Ovary (tissue), 9 donors: ENCODE measurements around the gene MICOS13. TPM values are rescaled to one million over a fixed set of nuclear protein-coding genes. Genes with fewer than 3 reads are reported as not detected.

Source experiments
- DNase-seq, 5 donors: peaks; one replicate each; pipeline ENCODE4 v3.0.0-alpha.2; 2019 to 2020
- H3K27ac ChIP-seq, 2 donors: fragments of 200-600 bp; one replicate each; pipeline versions ENCODE4 v1.5.1 to v1.8.0; 2019 to 2022
- H3K27me3 ChIP-seq: fragments of 200-600 bp; one replicate; pipeline ENCODE4 v1.8.0; 2022
- H3K36me3 ChIP-seq: fragments of 200-600 bp; sonication (generic); one replicate; pipeline ENCODE4 v1.5.1; 2019
- H3K4me1 ChIP-seq: one replicate; pipeline ENCODE4 v1.8.1; 2013; ENCODE audit warnings: mild to moderate bottlenecking, moderate library complexity; ENCODE audit not compliant: insufficient read depth
- H3K4me3 ChIP-seq: fragments of 200-600 bp; sonication (generic); one replicate; pipeline ENCODE4 v1.5.1; 2017
- H3K9me3 ChIP-seq, 2 donors: fragments of 200-600 bp in 1 of 2; sonication (generic) in 1 of 2; one replicate each; pipeline versions ENCODE4 v1.5.1 to v1.8.1; 2013 to 2019; ENCODE audit warnings: mild to moderate bottlenecking in 1 of 2, moderate library complexity in 1 of 2
- CTCF ChIP-seq, 3 donors: fragments of 450-650 bp in 2 of 3; fragments of 200-600 bp in 1 of 3; IDR thresholded peaks; one replicate each; pipeline versions ENCODE4 v1.5.1 to v1.8.0; 2016 to 2022; ENCODE audit warnings: antibody characterized with exemption in 3 of 3, mild to moderate bottlenecking in 1 of 3
- EP300 ChIP-seq: sonication (generic); formaldehyde crosslinking; IDR thresholded peaks from one replicate; pipeline ENCODE4 v1.6.1; 2017; ENCODE audit warnings: antibody characterized with exemption
- POLR2A ChIP-seq: fragments of 450-650 bp; IDR thresholded peaks from one replicate; pipeline ENCODE4 v1.6.1; 2017; ENCODE audit warnings: antibody characterized with exemption, mild to moderate bottlenecking, moderate library complexity
- WGBS, 3 donors: extraction: QIAGEN DNeasy Blood & Tissue Kit in 1 of 3; methylation state at CpG; one replicate each; pipeline versions ENCODE4 v1.1.5 to v1.1.7; 2013 to 2017; 5-methylcytosine and 5-hydroxymethylcytosine counted together
- intact Hi-C, 4 donors: fragments of 100-400 bp; cut with DNase I; formaldehyde crosslinking; loops; one replicate each; pipeline versions ENCODE4 v1.11.0 to v1.15.1; 2022 to 2023
- polyA plus RNA-seq, 2 donors: library from polyadenylated mRNA; stranded (reverse); fragments of 200-250 nt in 1 of 2; fragments of 350-450 nt in 1 of 2; fragmentation: Illumina TruSeq in 1 of 2; extraction: RNeasy Lipid Tissue Mini Kit (QIAGEN cat#74804) in 1 of 2; gene quantifications; one replicate each; pipeline ENCODE4 v1.2.3, GENCODE V29; 2013 to 2014
- total RNA-seq, 7 donors: library from RNA; depleted of rRNA in 2 of 7; stranded (reverse); fragments of >200 nt in 2 of 7; fragmentation: NEBNext Ultra II Directional in 3 of 7; extraction: Animal tissue kit (Norgen Biotek cat#: 25700) in 3 of 7; gene quantifications; one replicate each; pipeline versions ENCODE4 v1.1.0 to v1.2.4, GENCODE V29; 2016 to 2023
- donor health status: DM: no; HTN: no; CAD: no; lungs with moderate emphysema.
- donor health status: DM: no; HTN: no; CAD: no.
- donor health status: Bipolar disorder and iron deficiency.
- donor health status: DM: yes; HTN: yes; CAD: no.
- donor health status: DM: no; HTN: no; CAD: no.
- donor health status: DM: yes; HTN: yes; CAD: no.

The MICOS13 gene
- total and polyA plus RNA-seq, 9 donors = 5.2 to 48.7 (median 44.2) TPM

GRCh38 chr19:5654931-5655330, 25.4 kb downstream of the MICOS13 start:
- no peaks in the 10 kb centered on the region for H3K27me3 ChIP-seq
- intact Hi-C loops = no loop called here
- no peak overlapping the region for H3K4me3 ChIP-seq
- WGBS, 3 donors = 85 to 93% (median 86%) methylated on average over 5 of the region's 5 CpGs
- H3K9me3 ChIP-seq = no peaks in the 10 kb centered on the region
- no peaks in the 10 kb centered on the region for H3K4me1 ChIP-seq
- TF ChIP-seq POLR2A (no peak), EP300 (no peak), CTCF (IDR thresholded peaks at IDR 0.05) (no peak)
- no peak for DNase-seq
- no peaks in the 10 kb centered on the region for H3K36me3 ChIP-seq
- no peak overlapping the region for H3K27ac ChIP-seq

GRCh38 chr19:5652261-5652660, 28.1 kb downstream of the MICOS13 start:
- intact Hi-C loops = no loop called here
- Histone ChIP-seq H3K27me3 (no peaks in the 10 kb centered on the region), H3K4me3 (no peak overlapping the region), H3K9me3 (no peaks in the 10 kb centered on the region), H3K27ac (no peak overlapping the region), H3K36me3 (no peaks in the 10 kb centered on the region), H3K4me1 (no peaks in the 10 kb centered on the region)
- no peak for DNase-seq
- TF ChIP-seq CTCF (IDR thresholded peaks at IDR 0.05) (no peak), POLR2A (no peak), EP300 (no peak)
- 90 to 91% (median 91%) methylated on average over 10 of the region's 10 CpGs for WGBS, 3 donors

GRCh38 chr19:5651361-5651760, 29.0 kb downstream of the MICOS13 start:
- no peak for DNase-seq
- WGBS, 3 donors = 85 to 97% (median 93%) methylated on average over 5 of the region's 5 CpGs
- H3K36me3 ChIP-seq = no peaks in the 10 kb centered on the region

GRCh38 chr19:5648464-5648863, 31.9 kb downstream of the MICOS13 start:
- Histone ChIP-seq H3K36me3 (no peaks in the 10 kb centered on the region), H3K4me1 (no peaks in the 10 kb centered on the region), H3K27me3 (no peaks in the 10 kb centered on the region), H3K9me3 (no peaks in the 10 kb centered on the region), H3K27ac (no peak overlapping the region), H3K4me3 (no peak overlapping the region)
- WGBS, 3 donors = 90 to 92% (median 90%) methylated on average over 10 to 11 of the region's 11 CpGs
- DNase-seq = no peak
- TF ChIP-seq POLR2A = no peak
- no peak for TF ChIP-seq EP300
- no peak for TF ChIP-seq CTCF (IDR thresholded peaks at IDR 0.05)
- intact Hi-C loops = no loop called here

More at GRCh38 chr19:5651361-5651760, 29.0 kb downstream of the MICOS13 start:
- Histone ChIP-seq H3K4me1 (no peaks in the 10 kb centered on the region), H3K27me3 (no peaks in the 10 kb centered on the region), H3K27ac (no peak overlapping the region), H3K4me3 (no peak overlapping the region), H3K9me3 (no peaks in the 10 kb centered on the region)
- TF ChIP-seq CTCF (IDR thresholded peaks at IDR 0.05) (no peak), POLR2A (no peak), EP300 (no peak)
- intact Hi-C loops = no loop called here
